ENCODE measurements around the gene SPATA31D4.

Gene SPATA31D4

GRCh38 chr9:81955625-81956024, 27.4 kb downstream of the SPATA31D4 start:
- FAIRE-seq = no peak
- no peak for DNase-seq (ENCODE audit: extremely low spot score, insufficient read length, low read depth)

DNA sequence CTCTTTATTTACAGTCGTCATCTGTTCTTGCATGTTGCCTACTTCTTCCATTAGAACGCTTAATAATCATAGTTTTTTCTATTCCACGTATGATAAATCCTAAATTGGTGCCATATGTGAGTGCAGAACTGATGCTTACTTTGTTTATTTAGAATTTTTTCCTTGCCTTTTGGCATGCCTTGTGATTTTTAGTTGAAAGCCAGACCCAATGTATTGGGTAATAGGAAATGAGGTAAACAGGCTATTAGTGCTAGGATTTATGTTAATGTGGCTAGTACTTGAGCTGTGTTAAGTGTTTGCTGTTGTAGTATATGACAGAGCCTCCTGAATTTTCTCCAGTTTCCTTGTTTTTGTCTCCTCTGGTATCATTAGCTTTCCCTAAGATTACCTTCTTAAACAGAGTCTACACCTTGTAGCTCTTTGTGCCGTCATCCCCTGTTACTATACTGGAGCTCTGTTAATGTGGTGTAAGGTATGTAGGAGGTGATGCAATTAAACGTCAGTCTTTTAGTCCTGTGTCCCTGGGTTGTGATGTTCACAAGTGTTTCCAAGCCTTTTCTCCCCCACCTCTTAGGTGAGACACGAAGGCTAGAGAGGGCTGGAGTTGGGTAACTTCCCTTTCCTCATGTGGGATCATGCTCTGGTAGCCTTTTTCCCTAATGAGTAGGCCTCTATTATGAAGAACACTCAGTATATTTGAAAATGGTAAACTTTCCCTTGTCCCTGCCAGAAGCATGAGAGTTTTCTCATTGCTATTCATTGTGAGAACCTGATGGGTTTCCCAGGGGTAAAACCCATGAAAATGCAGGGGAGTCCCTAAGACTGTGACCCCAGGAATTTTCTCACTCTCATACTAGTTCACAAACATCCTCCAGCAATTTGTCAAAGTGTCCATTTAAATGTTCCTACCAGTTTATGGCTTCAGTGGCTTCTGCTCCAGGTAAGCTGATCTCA, 36.3 kb downstream of the SPATA31D4 start:
- FAIRE-seq (no peak), DNase-seq (ENCODE audit: extremely low spot score, insufficient read length, low read depth) (no peak)

GRCh38 chr9:81968026-81968425, 39.8 kb downstream of the SPATA31D4 start:
- no peak for DNase-seq (ENCODE audit: extremely low spot score, insufficient read length, low read depth)

DNA sequence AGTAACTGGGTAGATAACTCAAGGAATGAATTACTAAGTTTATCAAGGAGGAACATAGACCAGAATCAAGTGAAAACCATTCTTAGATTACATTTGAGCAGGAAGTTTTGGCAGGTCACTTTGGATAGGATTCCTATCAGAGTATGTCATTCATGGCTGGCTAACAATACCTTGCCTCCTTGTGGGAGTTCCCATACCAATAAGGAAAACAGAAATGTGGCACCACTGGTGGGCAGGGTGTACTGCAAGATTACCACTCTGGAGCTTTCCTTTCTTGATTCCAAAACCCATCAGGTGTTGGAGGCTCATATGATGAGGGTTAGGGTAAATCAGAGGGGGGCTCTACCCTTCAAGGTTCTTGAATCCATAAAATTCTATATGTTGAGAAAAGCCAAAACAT, 41.7 kb downstream of the SPATA31D4 start:
- DNase-seq (ENCODE audit: extremely low spot score, insufficient read length, low read depth) (no peak), FAIRE-seq (no peak)

More at GRCh38 chr9:81968026-81968425, 39.8 kb downstream of the SPATA31D4 start:
- no peak for FAIRE-seq

GRCh38 chr9:81971727-81972126, 43.5 kb downstream of the SPATA31D4 start:
- DNase-seq (ENCODE audit: extremely low spot score, insufficient read length, low read depth) (no peak), FAIRE-seq (no peak)

DNA sequence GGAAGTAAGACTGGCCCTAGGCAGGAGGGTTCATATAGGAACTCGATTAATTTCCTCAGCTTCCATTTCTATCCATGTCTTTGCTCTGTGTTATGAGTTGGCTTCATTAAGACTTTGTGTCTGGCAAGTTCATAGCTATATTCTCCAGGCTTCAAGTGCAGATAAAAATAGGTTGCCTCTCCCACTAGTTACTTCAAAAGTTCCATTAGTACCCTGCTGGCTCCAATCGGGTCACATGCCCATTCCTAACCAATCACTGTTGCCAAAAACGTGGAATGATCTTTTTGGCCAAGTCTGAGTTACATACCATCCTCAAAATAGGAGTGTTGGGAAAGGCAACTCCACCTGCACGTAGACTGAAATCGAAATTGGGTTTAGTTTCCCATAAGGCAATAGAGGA, 46.5 kb downstream of the SPATA31D4 start:
- DNase-seq (ENCODE audit: extremely low spot score, insufficient read length, low read depth) (no peak), FAIRE-seq (no peak)

GRCh38 chr9:81976351-81976750, 48.1 kb downstream of the SPATA31D4 start:
- FAIRE-seq (no peak), DNase-seq (ENCODE audit: extremely low spot score, insufficient read length, low read depth) (no peak)

DNA sequence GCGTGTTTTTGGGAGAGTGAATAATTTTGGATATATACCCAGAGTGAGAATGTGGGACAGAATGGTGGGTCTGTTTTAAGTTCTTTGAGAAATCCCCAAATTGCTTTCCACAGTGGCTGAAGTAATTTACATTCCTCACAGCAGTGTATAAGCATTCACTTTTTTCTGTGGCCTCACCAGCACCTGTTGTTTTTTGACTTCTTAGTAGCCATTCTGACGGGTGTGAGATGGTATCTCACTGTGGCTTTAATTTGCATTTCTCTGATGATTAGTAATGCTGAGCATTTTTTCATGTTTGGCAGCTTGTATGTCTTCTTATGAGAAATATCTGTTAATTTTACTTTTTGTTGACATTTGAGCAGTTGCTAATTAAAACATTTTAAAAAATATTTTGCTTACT, 51.0 kb downstream of the SPATA31D4 start:
- no peak for FAIRE-seq

GRCh38 chr9:81980568-81980967, 52.3 kb downstream of the SPATA31D4 start:
- FAIRE-seq = no peak
- DNase-seq (ENCODE audit: extremely low spot score, insufficient read length, low read depth) = no peak

More for the DNA sequence above, 51.0 kb downstream of the SPATA31D4 start:
- no peak for DNase-seq (ENCODE audit: extremely low spot score, insufficient read length, low read depth)

GRCh38 chr9:81981883-81982282, 53.7 kb downstream of the SPATA31D4 start:
- FAIRE-seq (no peak), DNase-seq (ENCODE audit: extremely low spot score, insufficient read length, low read depth) (no peak)
